Mononuclear cell (primary cell): ENCODE data around the gene DYNC1I1. TPM values are rescaled to one million over a fixed set of nuclear protein-coding genes. Genes with fewer than 3 reads are reported as not detected.

ENCODE experiments used
- H3K27me3 ChIP-seq: 2 replicates; pipeline ENCODE4 v1.6.0; 2011; ENCODE audit warnings: low read length, control low read depth; ENCODE audit not compliant: insufficient read depth
- H3K4me1 ChIP-seq: 2 replicates; pipeline ENCODE4 v1.5.1; 2011; ENCODE audit warnings: mild to moderate bottlenecking, low read length, control low read depth; ENCODE audit not compliant: insufficient read depth
- H3K4me3 ChIP-seq: 2 replicates; pipeline ENCODE4 v1.5.1; 2011; ENCODE audit warnings: mild to moderate bottlenecking, low read length, moderate library complexity
- H3K9me3 ChIP-seq: 2 replicates; pipeline ENCODE4 v1.5.1; 2011; ENCODE audit warnings: low read depth, mild to moderate bottlenecking, control low read depth, low read length
- total RNA-seq: library from RNA; depleted of rRNA; stranded (reverse); fragments of >200 nt; gene quantifications from one replicate; pipeline ENCODE4 v1.2.3, GENCODE V29; 2012

Gene DYNC1I1
- total RNA-seq, 1 donor: 0.10 TPM

DNA sequence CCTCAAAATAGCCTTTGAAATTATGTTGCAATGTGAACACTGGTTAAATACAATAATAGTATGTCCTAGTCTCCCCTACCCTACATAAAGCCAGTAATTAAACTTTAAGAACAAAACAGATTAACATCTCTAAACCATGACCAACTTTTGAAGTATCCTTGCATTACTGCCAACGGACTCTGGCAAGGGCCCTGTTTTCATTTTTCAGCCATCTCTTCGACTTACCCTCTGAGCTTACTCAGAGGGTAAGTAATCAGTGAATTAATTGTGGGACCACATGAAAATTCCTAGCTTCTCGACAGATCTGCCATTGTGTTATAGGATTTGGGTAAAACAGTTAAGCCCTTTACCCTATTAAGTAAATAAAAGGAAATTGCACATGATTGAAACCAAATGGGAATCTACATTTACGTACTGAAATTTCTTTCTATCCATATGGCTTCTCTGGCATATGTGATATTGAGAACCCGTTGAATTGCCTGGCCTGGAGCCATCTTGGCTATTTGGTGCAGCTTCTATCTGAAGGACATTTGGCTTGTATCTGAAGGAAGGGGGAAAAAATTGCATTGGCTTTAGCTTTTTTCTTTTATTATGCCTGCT lies 39.6 kb downstream of the DYNC1I1 start:
- Histone ChIP-seq H3K9me3 (no peaks in the 10 kb centered on the region), H3K27me3 (no peaks in the 10 kb centered on the region), H3K4me1 (no peaks in the 10 kb centered on the region), H3K4me3 (no peak overlapping the region)

DNA sequence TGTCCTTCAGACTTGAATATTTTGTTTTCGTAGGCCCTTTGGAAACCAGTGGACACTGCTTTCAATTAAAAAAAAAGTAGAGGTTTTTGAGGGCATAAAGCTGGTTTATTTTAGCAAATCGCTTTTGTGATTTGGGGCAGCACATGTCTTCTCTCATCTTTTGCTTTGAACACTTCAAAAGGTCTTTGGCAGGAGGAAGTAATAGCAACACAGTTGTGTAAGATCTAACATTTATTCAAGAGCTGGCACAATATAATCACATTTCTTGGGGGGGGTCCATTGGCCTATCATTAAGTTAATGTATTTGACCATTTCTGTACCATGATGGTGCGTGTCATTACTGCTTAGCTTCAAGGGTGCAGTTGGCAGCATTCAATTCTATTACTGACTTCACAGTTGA lies 42.4 kb downstream of the DYNC1I1 start:
- H3K4me1 ChIP-seq: no peaks in the 10 kb centered on the region
- no peaks in the 10 kb centered on the region for H3K9me3 ChIP-seq
- H3K4me3 ChIP-seq: no peak overlapping the region
- H3K27me3 ChIP-seq: no peaks in the 10 kb centered on the region

DNA sequence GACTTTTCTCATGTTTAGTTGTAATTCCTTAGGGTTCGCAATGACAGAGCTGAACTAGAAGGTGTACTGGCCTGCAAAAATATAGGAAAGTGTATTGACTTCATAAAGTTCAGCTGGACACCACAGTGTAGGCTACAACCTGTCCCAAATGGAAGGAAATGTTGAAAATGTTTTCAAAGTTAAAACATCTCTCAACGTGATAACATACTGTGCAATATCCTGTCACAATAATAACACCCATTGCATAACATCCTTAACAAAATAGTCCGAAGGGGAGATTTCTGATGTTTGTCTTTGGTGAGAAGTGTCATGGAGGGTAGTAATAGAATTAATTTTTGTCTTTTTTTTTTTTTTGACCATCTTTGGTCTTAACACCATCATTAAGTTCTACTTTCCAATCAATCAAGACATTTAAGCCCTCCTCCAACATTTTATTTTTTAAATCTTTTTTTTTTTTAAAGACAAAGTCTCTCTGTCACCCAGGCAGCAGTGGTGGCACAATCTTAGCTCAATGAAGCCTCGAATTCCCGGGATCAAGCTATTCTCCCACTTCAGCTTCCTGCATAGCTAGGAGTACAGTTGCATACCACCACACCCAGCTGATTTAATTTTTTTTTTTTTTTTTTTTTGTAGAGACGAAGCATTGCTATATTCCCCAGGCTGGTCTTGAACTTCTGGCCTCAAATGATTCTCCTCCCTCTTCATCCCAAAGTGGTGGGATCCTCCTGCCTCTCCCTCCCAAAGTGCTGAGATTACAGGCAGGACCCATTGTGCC lies 45.7 kb downstream of the DYNC1I1 start:
- no peaks in the 10 kb centered on the region for H3K4me1 ChIP-seq
- no peaks in the 10 kb centered on the region for H3K9me3 ChIP-seq
- no peaks in the 10 kb centered on the region for H3K27me3 ChIP-seq
- H3K4me3 ChIP-seq: no peak overlapping the region

DNA sequence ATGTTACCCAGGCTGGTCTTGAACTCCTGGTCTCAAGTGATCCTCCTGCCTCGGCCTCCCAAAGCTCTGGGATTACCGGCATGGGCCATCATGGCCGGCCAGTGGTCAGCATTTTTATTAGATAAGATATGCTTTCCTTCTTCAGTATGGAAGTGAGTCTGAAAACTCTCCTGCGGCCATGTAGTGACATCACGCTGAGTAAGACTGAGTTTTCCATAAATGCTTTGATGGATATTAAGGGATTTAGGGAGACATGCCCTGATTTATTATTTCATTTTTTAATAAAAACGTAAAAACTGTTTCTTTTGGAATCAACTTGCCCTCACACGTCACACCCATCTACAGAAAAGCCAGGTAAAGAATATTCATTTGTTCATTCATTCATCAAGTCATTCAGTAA lies 48.4 kb downstream of the DYNC1I1 start:
- Histone ChIP-seq H3K4me3 (no peak overlapping the region), H3K4me1 (no peaks in the 10 kb centered on the region), H3K27me3 (no peaks in the 10 kb centered on the region), H3K9me3 (no peaks in the 10 kb centered on the region)

DNA sequence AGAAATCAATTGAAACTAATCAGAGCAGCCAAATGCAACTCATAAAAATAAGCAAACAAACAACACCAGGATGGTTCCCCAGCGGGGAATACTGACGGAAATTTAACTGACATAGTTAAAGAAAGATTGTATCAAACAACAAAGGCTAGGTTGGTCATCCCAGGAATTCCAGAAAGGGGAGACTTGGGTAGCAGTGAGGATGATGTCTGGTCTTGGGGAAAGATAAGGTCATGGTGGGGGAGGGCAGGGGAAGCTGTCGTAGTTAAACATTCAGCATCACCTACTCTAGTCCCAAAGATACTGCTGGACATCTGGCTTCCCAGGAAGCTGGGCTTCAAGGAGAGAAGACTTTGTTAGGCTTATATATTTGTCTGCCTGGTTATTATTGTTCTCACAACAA lies 50.4 kb downstream of the DYNC1I1 start:
- no peaks in the 10 kb centered on the region for H3K9me3 ChIP-seq
- H3K27me3 ChIP-seq: no peaks in the 10 kb centered on the region
- no peaks in the 10 kb centered on the region for H3K4me1 ChIP-seq
- H3K4me3 ChIP-seq: no peak overlapping the region

DNA sequence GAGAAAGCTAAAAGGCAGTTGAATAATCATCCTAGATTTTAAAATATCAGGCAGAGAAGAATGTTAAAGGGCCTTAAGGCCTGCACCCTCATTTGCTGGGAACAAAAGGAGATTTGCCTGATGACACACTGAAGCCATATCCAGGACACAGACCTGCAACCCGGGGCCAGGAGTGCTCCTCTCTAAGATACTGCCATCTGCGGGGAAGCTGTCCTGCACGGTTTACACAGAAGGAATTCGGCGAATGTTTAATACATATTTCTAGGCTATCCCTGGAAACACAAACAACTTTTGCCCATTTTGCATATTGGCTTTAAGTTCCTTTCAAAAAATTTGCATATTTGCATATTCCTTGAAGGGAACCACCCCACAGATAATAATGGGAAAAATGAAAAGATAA lies 52.3 kb downstream of the DYNC1I1 start:
- H3K27me3 ChIP-seq: no peaks in the 10 kb centered on the region
- H3K4me1 ChIP-seq: no peaks in the 10 kb centered on the region
- no peak overlapping the region for H3K4me3 ChIP-seq
- no peaks in the 10 kb centered on the region for H3K9me3 ChIP-seq

DNA sequence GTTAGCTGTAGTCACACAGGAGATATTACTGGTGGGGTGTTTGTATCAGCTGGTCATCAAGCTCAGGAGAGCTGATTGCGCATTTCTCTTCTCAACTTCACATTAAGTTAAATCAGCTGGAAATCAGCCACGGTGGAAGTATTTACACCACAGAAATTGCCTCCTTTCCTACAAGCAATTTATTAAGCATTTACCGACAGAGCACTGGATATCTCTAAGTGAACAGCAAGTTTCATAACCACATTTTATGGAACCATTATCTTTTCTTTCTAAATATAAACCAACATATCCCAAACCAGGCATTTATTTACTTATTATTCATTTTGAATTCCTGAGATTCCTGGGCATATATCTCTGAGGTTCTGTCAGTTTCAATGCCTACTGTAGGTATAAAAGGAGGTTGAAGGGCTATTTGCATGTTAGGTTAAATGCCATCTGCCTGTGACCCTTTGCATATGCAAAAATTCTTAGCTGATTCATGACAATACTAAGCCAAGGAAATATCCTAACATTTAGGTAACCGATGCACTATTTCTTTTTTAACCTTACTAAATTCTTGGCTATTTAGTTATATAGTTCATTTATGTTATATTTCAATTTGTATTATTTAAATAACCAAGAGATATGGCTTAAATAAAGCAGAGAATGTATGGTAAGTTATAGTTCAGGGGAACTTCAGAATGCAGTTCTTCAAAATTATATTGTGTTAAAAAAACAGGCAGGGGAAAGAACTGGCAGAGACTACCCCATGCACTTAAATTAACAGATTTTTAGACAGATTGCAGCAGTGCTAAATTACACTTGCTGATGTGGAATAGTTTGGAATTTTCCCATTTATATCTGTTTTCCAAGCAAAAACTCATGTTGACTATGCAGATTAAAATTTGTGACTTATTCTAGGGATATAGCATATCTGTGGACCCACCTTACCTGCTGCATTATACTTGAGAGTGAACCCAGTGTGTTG lies 56.8 kb downstream of the DYNC1I1 start:
- Histone ChIP-seq H3K4me3 (no peak overlapping the region), H3K4me1 (no peaks in the 10 kb centered on the region), H3K9me3 (no peaks in the 10 kb centered on the region), H3K27me3 (no peaks in the 10 kb centered on the region)

DNA sequence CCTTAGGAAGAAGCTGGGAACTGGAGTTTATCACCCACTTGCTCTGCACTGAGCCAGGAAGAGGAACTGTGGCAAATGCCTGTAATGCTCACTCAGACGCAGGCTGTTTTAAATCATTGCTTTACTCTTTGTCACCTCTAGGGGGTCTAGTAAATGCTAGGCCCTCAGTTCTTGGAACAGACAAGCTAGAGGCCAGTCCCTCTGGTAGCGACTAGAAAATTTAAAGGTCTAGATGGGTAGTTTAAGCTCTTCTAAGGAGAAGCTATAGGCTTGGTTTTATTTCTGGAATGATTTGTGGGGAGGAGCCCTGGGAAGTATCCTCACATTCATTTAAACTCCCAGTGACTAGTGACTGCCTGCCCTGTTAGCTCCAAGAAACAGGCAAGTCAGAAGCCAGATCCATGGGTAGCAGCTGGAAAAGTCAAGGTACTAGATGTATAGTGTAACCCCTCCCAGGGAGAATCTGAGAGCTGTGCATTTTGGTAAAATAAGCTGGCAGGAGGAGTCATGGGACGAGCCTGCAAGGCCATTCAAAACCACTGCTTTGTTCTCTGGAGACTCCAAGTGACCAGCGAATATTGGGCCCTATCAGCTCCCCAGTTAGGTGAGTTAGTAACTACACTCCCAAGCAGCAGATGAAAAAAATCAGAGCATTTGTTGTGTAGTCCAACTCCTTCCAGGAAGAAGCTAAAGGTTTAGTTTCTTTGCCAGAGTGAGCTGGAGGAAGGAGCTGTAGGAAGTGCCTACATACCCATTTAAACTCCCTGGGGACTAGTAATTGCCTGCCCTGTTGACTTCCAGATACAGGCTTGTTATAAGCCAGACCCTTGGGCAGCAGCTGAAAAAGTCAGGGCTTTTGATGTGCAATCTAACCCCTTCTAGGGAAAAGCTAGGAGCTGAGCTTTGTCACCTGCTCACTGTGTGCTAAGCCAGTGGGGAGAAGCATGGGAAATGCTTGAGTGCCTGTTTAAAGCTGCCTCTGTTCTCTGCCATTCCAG lies 68.9 kb downstream of the DYNC1I1 start:
- H3K9me3 ChIP-seq: no peaks in the 10 kb centered on the region
- H3K4me1 ChIP-seq: no peaks in the 10 kb centered on the region
- H3K27me3 ChIP-seq: no peaks in the 10 kb centered on the region

DNA sequence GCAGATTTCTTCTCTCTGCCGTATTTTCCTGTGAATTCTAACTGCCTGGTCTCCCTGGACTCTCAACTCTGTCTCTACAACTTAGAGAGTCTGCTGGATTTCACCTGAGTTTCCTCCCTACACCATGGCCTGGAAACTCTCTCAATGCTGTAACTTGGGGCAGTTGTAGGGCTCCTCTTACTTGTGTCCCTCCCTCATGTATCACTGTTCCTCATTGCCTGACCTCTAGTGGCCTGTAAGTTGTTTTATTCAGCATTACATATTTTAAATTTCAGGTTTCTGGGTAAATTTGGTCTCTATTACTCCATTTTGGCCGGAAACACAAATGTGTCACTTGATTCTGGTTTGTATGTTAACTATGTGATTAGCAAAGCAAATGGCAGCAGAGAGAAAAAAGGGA lies 70.9 kb downstream of the DYNC1I1 start:
- no peak overlapping the region for H3K4me3 ChIP-seq
- no peaks in the 10 kb centered on the region for H3K9me3 ChIP-seq
- no peaks in the 10 kb centered on the region for H3K4me1 ChIP-seq
- H3K27me3 ChIP-seq: no peaks in the 10 kb centered on the region

More for the DNA sequence above, 68.9 kb downstream of the DYNC1I1 start:
- H3K4me3 ChIP-seq: no peak overlapping the region

DNA sequence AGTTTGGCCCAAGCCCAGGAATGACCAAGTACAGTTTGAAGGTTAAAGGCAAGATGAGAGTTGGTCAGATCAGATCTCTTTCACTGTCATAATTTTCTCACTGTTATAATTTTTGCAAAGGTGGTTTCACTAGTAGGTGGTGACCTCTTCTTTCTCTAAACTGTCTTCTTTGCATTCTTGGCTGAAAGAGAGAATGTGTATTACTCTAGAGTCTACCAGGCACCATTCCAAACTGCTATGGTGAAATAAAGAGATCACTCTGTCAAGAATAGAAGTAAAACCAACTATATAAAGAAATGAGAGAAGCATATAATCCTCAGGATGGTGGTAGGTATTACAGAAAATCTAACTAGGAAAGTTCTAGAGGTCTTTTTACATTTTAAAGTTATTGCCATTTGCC lies 72.7 kb downstream of the DYNC1I1 start:
- H3K27me3 ChIP-seq: no peaks in the 10 kb centered on the region
- H3K9me3 ChIP-seq: no peaks in the 10 kb centered on the region
- no peak overlapping the region for H3K4me3 ChIP-seq
- H3K4me1 ChIP-seq: no peaks in the 10 kb centered on the region

DNA sequence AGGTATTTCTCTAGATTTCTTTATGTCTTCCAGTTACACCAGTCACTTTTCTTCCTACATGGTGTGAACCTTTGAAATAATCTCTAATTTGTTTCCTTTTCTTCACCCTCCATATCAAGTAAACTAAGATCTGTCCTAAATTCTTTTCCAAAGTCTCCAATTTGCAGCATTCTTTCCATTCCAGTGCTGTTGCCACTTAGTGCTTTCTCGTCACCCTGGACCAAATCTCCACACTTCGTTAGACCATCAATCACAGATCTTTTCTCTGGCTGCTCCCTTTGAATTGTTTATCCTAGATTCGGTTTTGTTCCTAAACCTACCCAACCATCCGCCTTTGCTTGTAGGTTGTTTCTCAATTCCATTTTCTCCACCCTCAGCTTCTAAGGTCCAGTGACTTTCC lies 74.7 kb downstream of the DYNC1I1 start:
- H3K4me1 ChIP-seq: no peaks in the 10 kb centered on the region
- H3K4me3 ChIP-seq: no peak overlapping the region
- H3K27me3 ChIP-seq: no peaks in the 10 kb centered on the region
- no peaks in the 10 kb centered on the region for H3K9me3 ChIP-seq

DNA sequence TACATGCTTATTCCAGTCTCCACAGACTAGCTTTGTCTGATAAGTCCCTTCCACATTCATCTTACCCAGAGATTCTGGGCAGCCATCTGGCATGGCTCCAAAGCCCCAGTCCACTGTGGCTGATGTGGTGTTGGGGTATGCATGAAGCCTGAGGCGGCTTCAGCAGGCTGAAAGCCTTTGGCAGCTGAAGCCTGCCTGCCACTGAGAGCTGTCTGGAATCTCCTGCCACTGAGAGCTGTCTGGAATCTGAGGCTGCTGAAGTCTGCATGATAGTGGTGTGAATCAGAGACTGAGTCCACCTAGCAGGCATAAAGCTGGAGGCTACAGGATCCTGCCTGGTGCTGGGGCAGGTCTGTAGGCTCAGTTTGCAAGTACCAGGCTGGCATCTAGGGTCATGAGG lies 87.1 kb downstream of the DYNC1I1 start:
- Histone ChIP-seq H3K4me1 (no peaks in the 10 kb centered on the region), H3K4me3 (no peak overlapping the region), H3K27me3 (no peaks in the 10 kb centered on the region), H3K9me3 (no peaks in the 10 kb centered on the region)

DNA sequence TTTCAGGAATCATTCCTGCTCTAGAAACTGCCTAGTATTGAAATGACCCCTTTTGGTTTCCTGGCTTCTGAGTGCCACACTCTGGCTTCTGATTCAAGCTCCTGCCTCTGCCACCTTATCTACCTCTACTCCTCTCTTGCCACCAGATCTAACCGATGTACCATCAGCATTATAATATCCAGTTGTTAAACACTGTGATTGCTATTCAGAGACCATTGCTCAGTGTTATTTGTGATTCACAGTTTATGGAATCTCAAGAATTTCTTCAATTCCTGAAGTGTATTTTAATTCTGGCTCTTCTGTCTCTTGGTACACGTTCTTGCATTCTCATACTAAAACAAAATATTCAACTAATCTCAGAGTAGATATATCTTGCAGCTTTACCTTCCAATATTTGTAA lies 88.7 kb downstream of the DYNC1I1 start:
- no peaks in the 10 kb centered on the region for H3K27me3 ChIP-seq
- no peaks in the 10 kb centered on the region for H3K4me1 ChIP-seq
- H3K9me3 ChIP-seq: no peaks in the 10 kb centered on the region

DNA sequence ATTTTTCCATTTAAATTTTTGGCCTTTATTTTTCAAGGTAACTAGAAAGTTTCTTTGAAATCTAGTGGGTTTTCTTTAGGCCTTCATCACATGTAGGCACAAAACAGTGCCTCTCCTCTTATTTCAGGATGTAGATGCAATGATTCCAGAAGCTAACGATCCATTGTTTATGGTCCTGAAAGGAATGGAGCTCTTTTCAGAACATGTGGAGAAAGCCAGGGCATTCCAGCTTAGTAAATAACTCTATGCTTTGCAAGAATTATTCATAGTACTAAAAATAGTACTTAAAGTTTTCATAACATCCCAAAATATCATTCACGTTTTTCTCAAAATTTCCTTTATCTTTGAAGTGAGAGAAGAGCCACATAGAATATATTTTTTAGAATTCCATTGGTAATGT lies 91.3 kb downstream of the DYNC1I1 start:
- H3K4me1 ChIP-seq: no peaks in the 10 kb centered on the region
- no peaks in the 10 kb centered on the region for H3K27me3 ChIP-seq
- no peak overlapping the region for H3K4me3 ChIP-seq
- H3K9me3 ChIP-seq: no peaks in the 10 kb centered on the region

More for the DNA sequence above, 88.7 kb downstream of the DYNC1I1 start:
- H3K4me3 ChIP-seq: no peak overlapping the region
